Natural killer cell (primary cell): ENCODE data around the gene STK32A. TPM values are rescaled to one million over a fixed set of nuclear protein-coding genes. Genes with fewer than 3 reads are reported as not detected.
"Not testable (repeated sequence)": the region's sequence is repeated elsewhere in the genome, so short reads cannot be mapped to it uniquely, and the experiment has no call there.

ENCODE experiments used
- ATAC-seq, 3 donors: fragments of 150-1000 bp in 2 of 3; fragments of 200-7000 bp in 1 of 3; cut with Tn5 transposase; 1 replicate in 1 of 3; 2 replicates in 2 of 3; pipeline ENCODE4 v1.10.0; 2021; ENCODE audit warnings: mild to moderate bottlenecking in 2 of 3, moderate library complexity in 2 of 3
- DNase-seq, 2 donors: peaks; one replicate each; pipeline versions ENCODE4 v3.0.0 to v3.0.0-alpha.2; 2013 to 2021; ENCODE audit warnings: mixed read lengths in 1 of 2
- H3K27ac ChIP-seq: one replicate; pipeline ENCODE4 v1.5.1; 2013; ENCODE audit warnings: mild to moderate bottlenecking, low read length
- H3K27me3 ChIP-seq: one replicate; pipeline ENCODE4 v1.6.1; 2013; ENCODE audit warnings: low read length; ENCODE audit not compliant: control insufficient read depth, insufficient read depth
- H3K36me3 ChIP-seq: one replicate; pipeline ENCODE4 v1.6.1; 2013; ENCODE audit warnings: low read length; ENCODE audit not compliant: control insufficient read depth, insufficient read depth
- H3K4me1 ChIP-seq: one replicate; pipeline ENCODE4 v1.6.1; 2013; ENCODE audit warnings: low read length; ENCODE audit not compliant: control insufficient read depth, insufficient read depth
- H3K4me3 ChIP-seq: one replicate; pipeline ENCODE4 v1.5.1; 2013; ENCODE audit warnings: low read length
- H3K9me3 ChIP-seq: one replicate; pipeline ENCODE4 v1.6.1; 2013; ENCODE audit warnings: low read length; ENCODE audit not compliant: control insufficient read depth, insufficient read depth
- H3K27ac Mint-ChIP-seq, 2 donors: one replicate each; pipeline ENCODE4 v1.8.0; 2022; ENCODE audit warnings: mild to moderate bottlenecking in 2 of 2, mixed read lengths in 2 of 2, moderate library complexity in 1 of 2
- H3K27me3 Mint-ChIP-seq, 2 donors: one replicate each; pipeline ENCODE4 v1.8.0; 2022; ENCODE audit warnings: low read depth in 2 of 2, mixed read lengths in 2 of 2
- H3K36me3 Mint-ChIP-seq: one replicate; pipeline ENCODE4 v1.8.0; 2022; ENCODE audit warnings: mixed read lengths
- H3K4me1 Mint-ChIP-seq, 2 donors: one replicate each; pipeline ENCODE4 v1.8.0; 2022; ENCODE audit warnings: mixed read lengths in 2 of 2
- H3K4me3 Mint-ChIP-seq: one replicate; pipeline ENCODE4 v1.8.0; 2022; ENCODE audit warnings: mild to moderate bottlenecking, moderate library complexity, mixed read lengths
- H3K9me3 Mint-ChIP-seq, 2 donors: one replicate each; pipeline ENCODE4 v1.8.0; 2022; ENCODE audit warnings: mixed read lengths in 2 of 2
- WGBS: methylation state at CpG from one replicate; pipeline ENCODE4 v1.1.7; 2013; ENCODE audit warnings: missing lambda C conversion rate; ENCODE audit not compliant: insufficient coverage; 5-methylcytosine and 5-hydroxymethylcytosine counted together
- intact Hi-C: fragments of 100-400 bp; cut with micrococcal nuclease; formaldehyde crosslinking; loops from one replicate; pipeline ENCODE4 v1.14.2; 2022
- total RNA-seq, 4 donors: library from RNA; stranded (reverse); fragments of 120-200 nt in 1 of 4; gene quantifications; one replicate each; pipeline versions ENCODE4 v1.2.3 to v1.2.4, GENCODE V29; 2013 to 2022
- TF ChIP-seq, protein P1 (sequence below): fragments of 200-600 bp; IDR thresholded peaks from one replicate; pipeline ENCODE4 v1.8.0; 2022; ENCODE audit warnings: antibody characterized with exemption

The STK32A gene
- total RNA-seq, 3 donors from 2014 or later (not counting 1 experiment from before 2014, with no cell fraction given), result not detected

DNA sequence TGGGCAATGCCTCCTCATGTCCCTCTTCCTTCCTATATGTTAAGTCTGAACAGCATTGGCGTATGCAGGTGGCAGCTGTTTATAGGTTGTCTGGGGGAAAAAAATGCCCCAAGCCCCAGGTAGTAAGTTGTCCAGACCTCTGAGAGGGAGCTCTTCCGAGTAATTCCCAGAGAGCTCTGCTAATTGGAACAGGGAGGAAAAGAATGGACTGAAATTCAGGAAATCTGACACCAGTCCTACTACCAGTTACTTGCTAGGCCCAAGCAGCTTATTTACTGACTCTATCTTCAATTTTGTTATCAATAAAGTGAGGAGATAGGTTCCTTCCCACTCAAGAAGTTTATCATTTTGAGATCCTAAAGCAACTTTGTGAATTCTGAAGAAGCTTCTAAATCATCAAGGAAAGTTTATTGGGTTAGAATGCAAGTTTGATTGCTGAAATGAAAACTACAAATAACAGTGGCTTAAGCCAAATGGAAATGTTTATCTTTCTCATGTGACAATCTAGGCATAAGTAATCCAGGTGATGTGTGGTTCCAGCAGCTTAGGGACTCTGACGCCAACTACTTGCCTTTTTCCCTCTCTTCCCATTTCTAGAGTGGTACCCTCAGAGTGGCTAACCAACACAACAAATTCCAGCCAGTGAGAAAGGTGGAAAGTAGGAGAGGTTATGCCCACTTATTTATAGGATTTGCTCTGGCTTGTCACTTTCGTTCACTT, 5.6 kb downstream of the STK32A start:
- Mint-ChIP-seq H3K27ac (no peak overlapping the region), H3K4me1 (no peaks in the 10 kb centered on the region), H3K27me3 (peaks cover 12 to 36% of the 10 kb centered on the region in 2 donors), H3K9me3 (no peaks in the 10 kb centered on the region), H3K36me3 (no peaks in the 10 kb centered on the region), H3K4me3 (no peak overlapping the region)
- Histone ChIP-seq H3K27ac (no peak overlapping the region), H3K4me1 (no peaks in the 10 kb centered on the region), H3K9me3 (no peaks in the 10 kb centered on the region), H3K36me3 (no peaks in the 10 kb centered on the region), H3K4me3 (no peak overlapping the region), H3K27me3 (peaks cover 3% of the 10 kb centered on the region)
- DNase-seq (no peak), ATAC-seq (no peak)
- TF ChIP-seq, protein P1, sequence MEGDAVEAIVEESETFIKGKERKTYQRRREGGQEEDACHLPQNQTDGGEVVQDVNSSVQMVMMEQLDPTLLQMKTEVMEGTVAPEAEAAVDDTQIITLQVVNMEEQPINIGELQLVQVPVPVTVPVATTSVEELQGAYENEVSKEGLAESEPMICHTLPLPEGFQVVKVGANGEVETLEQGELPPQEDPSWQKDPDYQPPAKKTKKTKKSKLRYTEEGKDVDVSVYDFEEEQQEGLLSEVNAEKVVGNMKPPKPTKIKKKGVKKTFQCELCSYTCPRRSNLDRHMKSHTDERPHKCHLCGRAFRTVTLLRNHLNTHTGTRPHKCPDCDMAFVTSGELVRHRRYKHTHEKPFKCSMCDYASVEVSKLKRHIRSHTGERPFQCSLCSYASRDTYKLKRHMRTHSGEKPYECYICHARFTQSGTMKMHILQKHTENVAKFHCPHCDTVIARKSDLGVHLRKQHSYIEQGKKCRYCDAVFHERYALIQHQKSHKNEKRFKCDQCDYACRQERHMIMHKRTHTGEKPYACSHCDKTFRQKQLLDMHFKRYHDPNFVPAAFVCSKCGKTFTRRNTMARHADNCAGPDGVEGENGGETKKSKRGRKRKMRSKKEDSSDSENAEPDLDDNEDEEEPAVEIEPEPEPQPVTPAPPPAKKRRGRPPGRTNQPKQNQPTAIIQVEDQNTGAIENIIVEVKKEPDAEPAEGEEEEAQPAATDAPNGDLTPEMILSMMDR, result no peak
- intact Hi-C loops, result no loop called here
- WGBS, result 86% methylated on average over 3 of the region's 4 CpGs

DNA sequence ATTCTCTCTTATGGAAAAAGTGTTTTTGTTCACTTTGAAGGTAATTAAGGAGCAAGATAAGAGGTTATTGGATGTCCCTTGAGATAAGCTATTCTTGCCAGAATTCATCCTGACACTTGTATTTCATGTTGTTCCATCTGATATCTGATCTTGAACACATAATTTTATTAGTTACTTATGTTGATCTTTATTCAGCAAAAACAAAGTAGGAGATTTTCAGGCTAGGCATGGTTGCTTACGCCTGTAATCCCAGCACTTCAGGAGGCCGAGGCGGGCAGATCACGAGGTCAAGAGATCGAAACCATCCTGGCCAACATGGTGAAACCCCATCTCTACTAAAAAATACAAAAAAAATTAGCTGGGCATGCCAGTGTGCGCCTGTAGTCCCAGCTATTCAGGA, 8.4 kb downstream of the STK32A start:
- peaks cover 0 to 21% of the 10 kb centered on the region in 2 donors for H3K27me3 Mint-ChIP-seq

DNA sequence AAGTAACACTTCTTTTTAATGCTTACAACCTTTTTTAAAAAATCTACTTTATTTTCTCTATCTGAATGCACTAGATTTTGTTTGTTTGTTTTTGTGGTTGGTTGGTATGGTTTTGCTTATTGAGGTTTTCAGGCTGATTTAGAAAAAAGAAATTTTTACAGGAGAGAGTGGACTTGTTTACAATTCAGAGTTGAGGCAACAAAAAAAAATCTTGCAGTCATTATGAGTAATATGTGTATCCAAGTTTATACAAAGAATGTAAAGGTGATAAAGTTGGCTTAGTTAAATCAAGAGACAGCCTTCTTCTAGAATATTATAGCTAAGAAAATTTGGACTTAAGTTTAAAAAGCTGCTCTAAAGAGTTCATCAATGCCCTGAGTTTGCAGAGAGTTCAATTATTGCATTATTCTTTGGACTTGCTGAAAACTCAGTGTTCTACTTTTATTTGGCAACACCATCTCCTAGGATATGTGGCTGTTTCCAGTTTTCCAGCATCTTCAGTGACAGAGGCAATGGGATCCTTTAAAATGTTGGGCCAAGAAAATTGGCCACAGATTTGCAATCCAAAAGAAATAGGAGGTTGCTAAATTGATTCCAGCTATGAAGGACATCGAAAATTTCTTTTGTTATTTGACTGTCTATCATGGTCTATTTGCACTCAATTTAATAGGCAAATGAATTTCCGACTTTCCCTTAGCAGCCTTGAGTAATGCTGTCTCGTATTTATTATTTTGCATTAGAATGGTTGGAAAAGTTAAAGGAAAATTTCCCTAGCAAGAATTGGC, 10.7 kb downstream of the STK32A start:
- WGBS, result 87% methylated on average over 1 of the region's 3 CpGs
- no peaks in the 10 kb centered on the region for H3K36me3 Mint-ChIP-seq
- DNase-seq (no peak), ATAC-seq (no peak)
- Histone ChIP-seq H3K4me1 (no peaks in the 10 kb centered on the region), H3K36me3 (no peaks in the 10 kb centered on the region), H3K9me3 (no peaks in the 10 kb centered on the region), H3K4me3 (no peak overlapping the region), H3K27me3 (no peaks in the 10 kb centered on the region), H3K27ac (no peak overlapping the region)
- no peaks in the 10 kb centered on the region for H3K4me1 Mint-ChIP-seq
- TF ChIP-seq, protein P1, result no peak
- no peak overlapping the region for H3K4me3 Mint-ChIP-seq
- intact Hi-C loops, result no loop called here
- H3K27ac Mint-ChIP-seq, result no peak overlapping the region
- peaks cover 0 to 2% of the 10 kb centered on the region in 2 donors for H3K9me3 Mint-ChIP-seq
- peaks cover 0 to 19% of the 10 kb centered on the region in 2 donors for H3K27me3 Mint-ChIP-seq

More for the DNA sequence above, 8.4 kb downstream of the STK32A start:
- H3K4me3 Mint-ChIP-seq, H3K4me1 ChIP-seq, H3K27ac Mint-ChIP-seq, H3K36me3 ChIP-seq, H3K4me3 ChIP-seq, H3K9me3 Mint-ChIP-seq, H3K27ac ChIP-seq, H3K4me1 Mint-ChIP-seq, H3K27me3 ChIP-seq, intact Hi-C loops, DNase-seq, ATAC-seq, H3K9me3 ChIP-seq, H3K36me3 Mint-ChIP-seq: not testable (repeated sequence)
- 94% methylated on average over 6 of the region's 6 CpGs for WGBS

DNA sequence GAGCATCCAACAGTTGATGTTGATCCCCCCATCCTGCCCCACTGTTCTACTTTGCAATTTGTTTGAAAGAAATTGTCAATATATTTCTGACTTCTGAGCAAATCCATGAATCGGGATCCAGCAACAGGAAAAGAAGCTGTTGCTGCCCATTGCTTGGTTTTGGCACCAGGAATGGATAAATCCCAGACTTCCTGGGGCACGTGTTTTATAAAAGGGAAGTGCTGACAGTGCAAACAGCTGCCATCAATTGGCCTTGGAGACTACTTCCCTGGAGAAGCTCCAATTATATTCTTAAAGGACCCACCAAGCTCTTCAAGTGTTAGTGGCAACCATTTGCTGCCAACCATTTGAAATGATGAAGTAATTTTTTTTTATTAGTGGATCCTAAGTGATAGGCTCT, 13.7 kb downstream of the STK32A start:
- no peak for ATAC-seq
- Mint-ChIP-seq H3K4me1 (no peaks in the 10 kb centered on the region), H3K36me3 (no peaks in the 10 kb centered on the region), H3K9me3 (peaks cover 0 to 2% of the 10 kb centered on the region in 2 donors), H3K4me3 (no peak overlapping the region), H3K27ac (no peak overlapping the region), H3K27me3 (no peaks in the 10 kb centered on the region)
- no peaks in the 10 kb centered on the region for H3K4me1 ChIP-seq
- WGBS, result 46% methylated on average over 2 of the region's 2 CpGs
- TF ChIP-seq, protein P1, result no peak
- no peak overlapping the region for H3K27ac ChIP-seq
- H3K27me3 ChIP-seq, result no peaks in the 10 kb centered on the region
- DNase-seq, result no peak
- H3K4me3 ChIP-seq, result no peak overlapping the region
- no peaks in the 10 kb centered on the region for H3K36me3 ChIP-seq
- intact Hi-C loops, result no loop called here
- H3K9me3 ChIP-seq, result no peaks in the 10 kb centered on the region
